SH-SY5Y (cell line): Measurements from ENCODE around the gene M6PR.

Experiments used
- GATA2 ChIP-seq: IDR thresholded peaks from 2 replicates; pipeline ENCODE4 v1.6.1; 2011; ENCODE audit warnings: mild to moderate bottlenecking, low read depth, low read length
- GATA3 ChIP-seq: IDR thresholded peaks from 2 replicates; pipeline ENCODE4 v1.6.1; 2011; ENCODE audit warnings: low read depth, mild to moderate bottlenecking, low read length, moderate library complexity

GRCh38 chr12:8903646-8904045, 45.8 kb downstream of the M6PR start:
- TF ChIP-seq GATA3 (no peak), GATA2 (no peak)
